Stimulated activated CD8-positive, alpha-beta memory T cell treated with anti-CD3 and anti-CD28 coated beads, Interleukin-7, amount 100 ng/mL, for 1 hour (primary cell): ENCODE measurements around the gene TTC22.

Experiments
- DNase-seq, 2 donors: peaks; one replicate each; pipeline ENCODE4 v3.0.0-alpha.2; 2020; ENCODE audit warnings: low read depth in 2 of 2

The TTC22 gene

GRCh38 chr1:54751426-54751825 lies 49.7 kb downstream of the TTC22 start:
- no peak for DNase-seq

- DNase-seq, result no peak
Measured at GRCh38 chr1:54750596-54750995, 50.5 kb downstream of the TTC22 start.

DNA sequence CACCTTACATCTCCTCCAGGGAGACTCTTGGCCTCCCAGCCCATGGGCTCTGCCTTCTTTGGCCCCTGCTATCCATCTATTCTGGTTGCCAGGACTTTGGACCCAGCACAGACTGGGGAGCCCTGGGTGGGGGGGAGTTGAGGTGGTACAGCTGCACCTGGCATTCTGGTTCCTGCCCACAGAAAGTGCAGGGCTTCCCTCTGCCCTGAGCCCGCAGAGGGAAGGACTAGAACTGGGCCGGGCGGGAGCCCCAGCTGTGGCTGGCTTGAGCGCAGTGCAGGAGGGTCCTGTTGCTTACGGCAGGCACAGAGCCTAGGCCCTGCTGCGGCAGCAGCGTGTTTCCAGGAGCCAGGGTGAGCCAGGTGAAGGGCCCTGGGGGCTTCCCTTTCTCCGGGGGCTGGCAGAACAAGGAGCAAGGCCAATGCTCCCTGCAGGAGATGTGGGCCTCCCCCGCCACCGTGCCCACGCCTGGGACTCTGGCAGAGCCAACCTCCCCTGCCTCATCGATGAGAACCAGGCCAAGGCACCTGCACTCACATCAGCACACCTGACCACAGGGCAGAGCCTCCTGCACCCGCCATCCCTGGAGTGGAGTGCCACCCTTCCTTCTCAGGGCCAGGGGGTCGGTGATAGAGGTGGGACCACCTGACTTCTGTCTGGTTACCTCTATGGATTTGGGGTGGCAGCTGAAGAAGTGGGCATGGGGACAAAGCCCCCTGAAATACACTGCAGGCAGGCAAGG lies 52.9 kb downstream of the TTC22 start:
- DNase-seq, result no peak

DNA sequence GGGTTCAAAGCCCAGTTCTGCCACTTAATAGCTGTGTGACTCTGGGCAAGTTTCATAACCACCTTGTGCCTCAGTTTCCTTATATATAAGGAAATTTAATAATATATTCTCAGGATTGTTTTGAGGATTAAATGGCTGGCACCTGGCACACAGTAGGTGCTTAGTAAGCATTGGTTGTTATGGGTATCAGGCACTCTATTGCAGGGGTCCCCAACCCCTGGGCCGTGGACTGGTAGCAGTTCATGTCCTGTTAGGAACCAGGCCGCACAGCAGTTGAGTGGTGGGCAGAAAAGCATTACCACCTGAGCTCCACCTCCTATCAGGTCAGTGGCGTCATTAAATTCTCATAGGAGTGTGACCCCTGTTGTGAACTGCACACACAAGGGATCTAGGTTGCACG lies 55.3 kb downstream of the TTC22 start:
- DNase-seq, result no peak

GRCh38 chr1:54745274-54745673 lies 55.8 kb downstream of the TTC22 start:
- DNase-seq, result no peak

- no peak for DNase-seq
Measured at GRCh38 chr1:54744696-54745095, 56.4 kb downstream of the TTC22 start.

GRCh38 chr1:54743416-54744226 lies 57.5 kb downstream of the TTC22 start:
- no peak for DNase-seq

DNA sequence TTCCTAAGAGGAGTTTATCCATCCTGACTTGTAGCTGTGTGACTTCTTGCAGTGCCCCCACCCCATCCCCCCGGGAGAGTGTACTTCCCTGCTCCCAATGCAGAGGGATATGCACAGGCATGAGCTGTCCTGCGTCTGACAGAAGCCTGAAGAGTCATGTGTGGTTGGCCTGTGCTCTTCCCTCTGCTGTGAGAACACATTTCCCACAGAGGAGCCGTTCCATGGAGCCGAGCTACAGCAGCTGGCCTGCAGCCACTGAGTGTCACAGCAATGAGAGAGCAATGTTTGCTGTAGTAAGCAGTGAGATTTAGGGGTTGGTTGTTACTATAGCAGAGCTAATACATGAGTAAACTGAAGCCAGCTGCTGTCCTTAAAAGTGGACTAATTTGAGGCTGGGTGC lies 58.8 kb downstream of the TTC22 start:
- DNase-seq, result no peak

DNA sequence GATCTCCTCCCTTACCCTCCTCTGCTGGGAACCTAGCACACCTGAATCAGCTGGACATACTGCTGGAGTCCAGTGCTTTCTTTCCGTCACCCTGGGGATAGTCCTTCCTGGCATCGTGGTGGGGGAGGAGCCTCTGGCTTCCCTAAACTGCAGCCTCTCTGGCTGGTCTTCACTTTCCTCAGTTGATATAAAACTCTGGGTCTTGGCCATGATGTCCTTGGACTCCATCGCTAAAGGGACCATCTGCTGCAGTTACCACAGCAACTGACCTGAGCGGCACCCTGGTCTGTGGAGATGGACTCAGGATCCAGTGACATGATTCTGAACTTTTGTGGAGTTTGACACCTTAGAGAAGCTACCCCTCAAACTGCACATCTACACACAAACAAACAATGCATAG lies 59.6 kb downstream of the TTC22 start:
- DNase-seq, result no peak

- DNase-seq, result no peak
Measured at GRCh38 chr1:54738244-54738643, 62.9 kb downstream of the TTC22 start.

DNA sequence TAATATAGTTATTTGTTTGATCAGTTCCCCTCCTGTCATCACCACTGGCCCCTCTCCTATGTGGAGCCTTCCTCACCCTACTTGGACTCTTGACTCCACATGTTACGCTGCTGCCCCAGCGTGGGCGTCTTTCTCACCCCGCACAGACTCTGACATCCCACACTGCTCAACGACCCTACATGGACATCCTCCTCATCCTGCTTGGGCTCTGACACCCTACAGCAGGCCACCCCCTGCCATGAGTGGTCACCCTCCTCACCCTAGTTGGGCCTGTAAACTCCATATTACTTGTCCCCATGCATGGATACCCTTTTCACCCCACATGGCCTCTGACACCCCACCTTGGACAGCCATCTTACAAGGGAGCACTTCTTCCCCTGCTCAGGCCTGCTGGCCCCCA lies 64.4 kb downstream of the TTC22 start:
- DNase-seq, result no peak
